ENCODE measurements around the gene TRIAP1.

GRCh38 chr12:120432772-120433525, 13.2 kb downstream of the TRIAP1 start:
- no peak for TF ChIP-seq POLR2A (IDR thresholded peaks at IDR 0.05)
- TF ChIP-seq, protein P1, sequence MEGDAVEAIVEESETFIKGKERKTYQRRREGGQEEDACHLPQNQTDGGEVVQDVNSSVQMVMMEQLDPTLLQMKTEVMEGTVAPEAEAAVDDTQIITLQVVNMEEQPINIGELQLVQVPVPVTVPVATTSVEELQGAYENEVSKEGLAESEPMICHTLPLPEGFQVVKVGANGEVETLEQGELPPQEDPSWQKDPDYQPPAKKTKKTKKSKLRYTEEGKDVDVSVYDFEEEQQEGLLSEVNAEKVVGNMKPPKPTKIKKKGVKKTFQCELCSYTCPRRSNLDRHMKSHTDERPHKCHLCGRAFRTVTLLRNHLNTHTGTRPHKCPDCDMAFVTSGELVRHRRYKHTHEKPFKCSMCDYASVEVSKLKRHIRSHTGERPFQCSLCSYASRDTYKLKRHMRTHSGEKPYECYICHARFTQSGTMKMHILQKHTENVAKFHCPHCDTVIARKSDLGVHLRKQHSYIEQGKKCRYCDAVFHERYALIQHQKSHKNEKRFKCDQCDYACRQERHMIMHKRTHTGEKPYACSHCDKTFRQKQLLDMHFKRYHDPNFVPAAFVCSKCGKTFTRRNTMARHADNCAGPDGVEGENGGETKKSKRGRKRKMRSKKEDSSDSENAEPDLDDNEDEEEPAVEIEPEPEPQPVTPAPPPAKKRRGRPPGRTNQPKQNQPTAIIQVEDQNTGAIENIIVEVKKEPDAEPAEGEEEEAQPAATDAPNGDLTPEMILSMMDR (IDR thresholded peaks at IDR 0.05): no peak

Data from esophagus squamous epithelium (tissue), 4 donors.